GM12878 (cell line): ENCODE results near the gene HHAT. TPM values are rescaled to one million over a fixed set of nuclear protein-coding genes. Genes with fewer than 3 reads are reported as not detected.

ENCODE experiments used
- BCLAF1 ChIP-seq: fragments of 450-650 bp; IDR thresholded peaks from 2 replicates; pipeline ENCODE4 v1.6.1; 2017; ENCODE audit warnings: antibody characterized with exemption, mild to moderate bottlenecking, moderate library complexity
- BMI1 ChIP-seq: fragments of 450-650 bp; IDR thresholded peaks from 2 replicates; pipeline ENCODE4 v1.6.1; 2016; ENCODE audit warnings: mild to moderate bottlenecking, moderate library complexity, borderline replicate concordance
- CUX1 ChIP-seq: IDR thresholded peaks from 2 replicates; pipeline ENCODE4 v1.6.1; 2012; ENCODE audit warnings: improper control_type of control experiment, low read depth, low read length; ENCODE audit not compliant: insufficient replicate concordance
- EZH2 ChIP-seq: IDR thresholded peaks from 2 replicates; pipeline ENCODE4 v1.6.1; 2012; ENCODE audit warnings: low read depth, mild to moderate bottlenecking, control low read depth, inconsistent platforms, low read length, borderline replicate concordance; ENCODE audit not compliant: control insufficient read depth
- FOS ChIP-seq: IDR thresholded peaks from 3 replicates; pipeline ENCODE4 v1.6.1; 2011; ENCODE audit warnings: borderline replicate concordance; ENCODE audit not compliant: insufficient read length; ENCODE audit errors: extremely low read depth
- HDAC6 ChIP-seq: fragments of 200-600 bp; sonication (generic); IDR thresholded peaks from one replicate; pipeline ENCODE4 v1.8.0; 2017; ENCODE audit warnings: antibody characterized with exemption; ENCODE audit not compliant: unreplicated experiment
- MEF2A ChIP-seq: IDR thresholded peaks from 2 replicates; pipeline ENCODE4 v1.6.1; 2011; ENCODE audit warnings: low read depth, mild to moderate bottlenecking, low read length, moderate library complexity; ENCODE audit not compliant: insufficient read depth
- NFXL1 ChIP-seq: fragments of 450-650 bp; IDR thresholded peaks from 2 replicates; pipeline ENCODE4 v1.6.1; 2017; ENCODE audit warnings: antibody characterized with exemption, mild to moderate bottlenecking, borderline replicate concordance
- PML ChIP-seq: IDR thresholded peaks from 2 replicates; pipeline ENCODE4 v1.6.1; 2012; ENCODE audit warnings: low read length, inconsistent platforms
- POLR2AphosphoS5 ChIP-seq: IDR thresholded peaks from 2 replicates; pipeline ENCODE4 v1.6.1; 2011; ENCODE audit warnings: mild to moderate bottlenecking, low read length, inconsistent platforms
- SMAD1 ChIP-seq: fragments of 450-650 bp; IDR thresholded peaks from 2 replicates; pipeline ENCODE4 v1.6.1; 2018; ENCODE audit warnings: mild to moderate bottlenecking, low read depth; ENCODE audit not compliant: partially characterized antibody
- USF1 ChIP-seq: IDR thresholded peaks from 2 replicates; pipeline ENCODE4 v1.6.1; 2011; ENCODE audit warnings: borderline replicate concordance, low read depth, mild to moderate bottlenecking, moderate library complexity, mixed read lengths, low read length; ENCODE audit not compliant: insufficient read depth; ENCODE audit errors: extremely low read length
- ZBED1 ChIP-seq: IDR thresholded peaks from 2 replicates; pipeline ENCODE4 v1.6.1; 2016; ENCODE audit warnings: borderline replicate concordance
- polyA plus RNA-seq, 11 experiments: library from polyadenylated mRNA; depleted of rRNA in 4 of 11; unstranded in 6 of 11; stranded (reverse) in 5 of 11; fragments of >200 nt; fragmentation: Nextera tagmentation in 4 of 11; fragmentation: Illumina TruSeq in 1 of 11; extraction: Ambion mirVana in 4 of 11; extraction: Trizol in 1 of 11; gene quantifications; 1 replicate in 1 of 11; 2 replicates in 10 of 11; pipeline versions ENCODE4 v1.2.1 to v1.2.3, GENCODE V29; 2011 to 2016; ENCODE audit warnings: inconsistent platforms in 2 of 11, missing spikeins in 2 of 11, low read depth in 1 of 11
- total RNA-seq, 4 experiments: library from RNA; depleted of rRNA in 3 of 4; stranded (reverse); fragments of >200 nt in 3 of 4; fragmentation: Illumina TruSeq in 1 of 4; extraction: Trizol in 1 of 4; gene quantifications; 2 replicates each; pipeline versions ENCODE4 v1.2.1 to v1.2.3, GENCODE V29; 2013 to 2021
- TF ChIP-seq, protein P1 (sequence below): fragments of 450-650 bp; IDR thresholded peaks from 2 replicates; pipeline ENCODE4 v1.6.1; 2017; ENCODE audit warnings: low read depth, mild to moderate bottlenecking, moderate library complexity

Gene HHAT
- total and polyA plus RNA-seq, 10 of the 15 experiments (the other 5 are each of a cell fraction or from before 2014, with no cell fraction given), result 1.2 to 37.6 (median 2.6) TPM

- TF ChIP-seq CUX1, result no peak
- TF ChIP-seq FOS, result no peak
- peak; percentile 73 for TF ChIP-seq MEF2A
- 0 out of 2 replicates have a peak, but pooled peaks have one; percentile 39 for TF ChIP-seq NFXL1
- TF ChIP-seq HDAC6, result no peak
- no peak for TF ChIP-seq EZH2
- TF ChIP-seq, protein P1, sequence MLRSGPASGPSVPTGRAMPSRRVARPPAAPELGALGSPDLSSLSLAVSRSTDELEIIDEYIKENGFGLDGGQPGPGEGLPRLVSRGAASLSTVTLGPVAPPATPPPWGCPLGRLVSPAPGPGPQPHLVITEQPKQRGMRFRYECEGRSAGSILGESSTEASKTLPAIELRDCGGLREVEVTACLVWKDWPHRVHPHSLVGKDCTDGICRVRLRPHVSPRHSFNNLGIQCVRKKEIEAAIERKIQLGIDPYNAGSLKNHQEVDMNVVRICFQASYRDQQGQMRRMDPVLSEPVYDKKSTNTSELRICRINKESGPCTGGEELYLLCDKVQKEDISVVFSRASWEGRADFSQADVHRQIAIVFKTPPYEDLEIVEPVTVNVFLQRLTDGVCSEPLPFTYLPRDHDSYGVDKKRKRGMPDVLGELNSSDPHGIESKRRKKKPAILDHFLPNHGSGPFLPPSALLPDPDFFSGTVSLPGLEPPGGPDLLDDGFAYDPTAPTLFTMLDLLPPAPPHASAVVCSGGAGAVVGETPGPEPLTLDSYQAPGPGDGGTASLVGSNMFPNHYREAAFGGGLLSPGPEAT, result no peak
- TF ChIP-seq BCLAF1, result peak; percentile 81
- peak; percentile 100 for TF ChIP-seq ZBED1
- no peak for TF ChIP-seq USF1
- peak; percentile 99 for TF ChIP-seq SMAD1
- TF ChIP-seq BMI1, result peak; percentile 93
- TF ChIP-seq POLR2AphosphoS5, result peak; percentile 99
- peak; percentile 100 for TF ChIP-seq PML
Observed at GRCh38 chr1:210373878-210374599, 45.3 kb downstream of the HHAT start (continued).
